Neural cell (in vitro differentiated cells): Measurements from ENCODE around the gene PIP5K1B.

Experiments used
- EP300 ChIP-seq: fragments of 450-650 bp; conservative IDR thresholded peaks from 2 replicates; pipeline ENCODE4 v1.6.1; 2014; ENCODE audit warnings: antibody characterized with exemption, mild to moderate bottlenecking, moderate library complexity; ENCODE audit not compliant: poor library complexity, severe bottlenecking
- POLR2AphosphoS5 ChIP-seq: IDR thresholded peaks from 2 replicates; pipeline ENCODE4 v1.6.1; 2012
- RAD21 ChIP-seq: fragments of 450-650 bp; conservative IDR thresholded peaks from 2 replicates; pipeline ENCODE4 v1.6.1; 2014; ENCODE audit warnings: antibody characterized with exemption, mild to moderate bottlenecking, moderate library complexity
- REST ChIP-seq: IDR thresholded peaks from 2 replicates; pipeline ENCODE4 v1.6.1; 2012; ENCODE audit warnings: borderline replicate concordance
- TF ChIP-seq, protein P1 (sequence below): fragments of 450-650 bp; IDR thresholded peaks from 2 replicates; pipeline ENCODE4 v1.5.1; 2014; ENCODE audit warnings: antibody characterized with exemption, mild to moderate bottlenecking, moderate library complexity; ENCODE audit not compliant: poor library complexity, severe bottlenecking

DNA sequence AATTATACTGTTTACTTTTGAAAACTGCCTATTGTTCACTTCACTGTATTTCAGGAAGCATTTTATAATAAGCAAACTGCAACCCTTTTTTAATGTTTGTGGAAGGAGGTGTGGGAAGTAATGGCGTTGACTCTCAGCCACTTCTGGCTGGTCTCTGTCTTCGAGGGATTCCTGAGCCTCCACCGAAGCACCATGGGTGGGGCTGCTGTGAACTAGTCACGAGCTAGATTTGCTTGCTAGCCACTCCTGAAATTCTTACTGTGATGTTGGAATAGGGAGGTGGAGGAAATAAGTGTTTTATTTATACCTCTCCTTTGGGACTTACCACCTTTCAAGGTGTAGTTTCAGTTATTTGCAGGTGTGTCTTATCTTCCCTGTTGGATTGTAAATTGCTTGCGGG, 26.8 kb downstream of the PIP5K1B start:
- no peak for TF ChIP-seq RAD21
- TF ChIP-seq, protein P1, sequence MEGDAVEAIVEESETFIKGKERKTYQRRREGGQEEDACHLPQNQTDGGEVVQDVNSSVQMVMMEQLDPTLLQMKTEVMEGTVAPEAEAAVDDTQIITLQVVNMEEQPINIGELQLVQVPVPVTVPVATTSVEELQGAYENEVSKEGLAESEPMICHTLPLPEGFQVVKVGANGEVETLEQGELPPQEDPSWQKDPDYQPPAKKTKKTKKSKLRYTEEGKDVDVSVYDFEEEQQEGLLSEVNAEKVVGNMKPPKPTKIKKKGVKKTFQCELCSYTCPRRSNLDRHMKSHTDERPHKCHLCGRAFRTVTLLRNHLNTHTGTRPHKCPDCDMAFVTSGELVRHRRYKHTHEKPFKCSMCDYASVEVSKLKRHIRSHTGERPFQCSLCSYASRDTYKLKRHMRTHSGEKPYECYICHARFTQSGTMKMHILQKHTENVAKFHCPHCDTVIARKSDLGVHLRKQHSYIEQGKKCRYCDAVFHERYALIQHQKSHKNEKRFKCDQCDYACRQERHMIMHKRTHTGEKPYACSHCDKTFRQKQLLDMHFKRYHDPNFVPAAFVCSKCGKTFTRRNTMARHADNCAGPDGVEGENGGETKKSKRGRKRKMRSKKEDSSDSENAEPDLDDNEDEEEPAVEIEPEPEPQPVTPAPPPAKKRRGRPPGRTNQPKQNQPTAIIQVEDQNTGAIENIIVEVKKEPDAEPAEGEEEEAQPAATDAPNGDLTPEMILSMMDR = no peak
- no peak for TF ChIP-seq POLR2AphosphoS5
- no peak for TF ChIP-seq EP300
- no peak for TF ChIP-seq REST
